NT2/D1 (cell line): ENCODE results near the gene CYP24A1.

ENCODE experiments used
- YY1 ChIP-seq: IDR thresholded peaks from 2 replicates; pipeline ENCODE4 v1.6.1; 2011; ENCODE audit not compliant: insufficient read length, insufficient read depth
- ZNF274 ChIP-seq: IDR thresholded peaks from 2 replicates; pipeline ENCODE4 v1.6.1; 2011; ENCODE audit warnings: mild to moderate bottlenecking, low read depth, low read length

DNA sequence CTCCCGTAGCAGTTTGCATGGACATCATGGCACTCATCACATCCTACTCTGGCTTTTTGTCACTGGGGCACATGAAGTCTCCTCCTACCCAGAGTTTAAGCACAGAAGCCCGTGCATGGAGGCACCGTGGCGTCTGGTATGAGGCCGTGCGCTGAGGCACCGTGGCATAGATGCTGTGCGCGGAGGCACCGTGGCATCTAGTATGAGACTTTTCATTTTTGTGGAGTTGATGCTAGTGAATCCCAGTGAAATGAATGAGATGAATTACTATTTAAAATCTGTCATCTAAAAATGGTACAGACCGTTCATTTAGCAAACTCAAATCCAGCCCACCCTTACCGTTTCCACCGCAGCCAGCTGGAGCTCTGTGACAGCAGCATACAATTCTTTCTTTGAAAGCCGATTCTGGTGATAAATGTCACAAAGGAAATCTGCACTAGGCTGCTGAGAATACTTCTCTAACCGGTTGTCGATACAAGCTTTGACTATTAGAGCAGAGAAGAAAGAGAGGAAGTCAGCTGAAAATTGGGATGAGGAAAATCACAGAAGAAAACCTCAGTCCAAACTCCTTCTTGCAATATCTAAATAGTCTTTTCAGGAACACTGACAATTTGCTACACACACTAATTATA lies 11.3 kb downstream of the CYP24A1 start:
- TF ChIP-seq YY1, result no peak
- TF ChIP-seq ZNF274, result no peak
